Measurements from ENCODE around the gene ARFRP1. TPM values are rescaled to one million over a fixed set of nuclear protein-coding genes. Genes with fewer than 3 reads are reported as not detected.

ARFRP1 gene
- total and polyA plus RNA-seq, 2 of the 13 experiments (the other 11 are each of a cell fraction or from before 2014, with no cell fraction given), result 32.0 to 51.1 TPM

DNA sequence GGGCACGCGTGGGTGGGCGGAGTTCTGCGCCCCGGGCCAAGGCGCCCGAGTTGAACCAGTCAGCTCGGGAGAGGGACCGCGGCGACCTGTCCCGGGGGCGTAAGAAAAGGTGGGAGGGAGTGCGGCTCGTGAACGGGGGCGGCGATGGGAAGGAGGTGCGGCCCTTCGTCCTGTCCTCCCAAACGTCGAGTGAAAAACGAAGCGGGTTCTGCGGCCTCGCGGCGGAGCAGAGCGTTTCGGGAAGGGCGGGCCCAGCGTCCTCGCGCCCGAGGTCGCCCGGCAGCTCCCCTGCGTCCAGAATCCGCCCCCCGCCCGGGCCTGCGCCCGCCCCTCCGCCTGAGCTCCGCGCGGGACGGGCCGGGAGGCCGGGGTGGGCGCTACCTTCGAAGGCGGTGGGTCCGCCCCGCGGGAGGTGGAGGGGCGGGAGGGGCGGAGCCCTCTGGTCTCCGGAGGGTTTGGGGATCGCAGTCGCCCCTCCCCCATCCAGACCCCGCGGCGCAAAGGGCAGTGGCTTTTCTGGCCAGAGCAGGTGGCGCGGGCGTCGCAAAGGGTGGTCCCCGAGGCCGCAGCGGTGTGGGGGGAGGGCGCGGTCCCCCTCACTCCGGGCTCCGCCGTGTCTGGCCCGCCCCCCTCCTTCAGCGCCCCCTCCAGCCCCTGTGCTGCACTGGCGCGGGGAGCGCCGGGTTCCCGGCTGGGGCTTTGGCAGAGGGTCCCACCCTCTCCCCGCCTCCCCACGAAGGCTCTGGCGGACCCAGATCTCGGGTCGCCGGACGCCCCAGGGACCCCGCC, 55.4 kb downstream of the ARFRP1 start (continued):
- TF ChIP-seq, protein P1, sequence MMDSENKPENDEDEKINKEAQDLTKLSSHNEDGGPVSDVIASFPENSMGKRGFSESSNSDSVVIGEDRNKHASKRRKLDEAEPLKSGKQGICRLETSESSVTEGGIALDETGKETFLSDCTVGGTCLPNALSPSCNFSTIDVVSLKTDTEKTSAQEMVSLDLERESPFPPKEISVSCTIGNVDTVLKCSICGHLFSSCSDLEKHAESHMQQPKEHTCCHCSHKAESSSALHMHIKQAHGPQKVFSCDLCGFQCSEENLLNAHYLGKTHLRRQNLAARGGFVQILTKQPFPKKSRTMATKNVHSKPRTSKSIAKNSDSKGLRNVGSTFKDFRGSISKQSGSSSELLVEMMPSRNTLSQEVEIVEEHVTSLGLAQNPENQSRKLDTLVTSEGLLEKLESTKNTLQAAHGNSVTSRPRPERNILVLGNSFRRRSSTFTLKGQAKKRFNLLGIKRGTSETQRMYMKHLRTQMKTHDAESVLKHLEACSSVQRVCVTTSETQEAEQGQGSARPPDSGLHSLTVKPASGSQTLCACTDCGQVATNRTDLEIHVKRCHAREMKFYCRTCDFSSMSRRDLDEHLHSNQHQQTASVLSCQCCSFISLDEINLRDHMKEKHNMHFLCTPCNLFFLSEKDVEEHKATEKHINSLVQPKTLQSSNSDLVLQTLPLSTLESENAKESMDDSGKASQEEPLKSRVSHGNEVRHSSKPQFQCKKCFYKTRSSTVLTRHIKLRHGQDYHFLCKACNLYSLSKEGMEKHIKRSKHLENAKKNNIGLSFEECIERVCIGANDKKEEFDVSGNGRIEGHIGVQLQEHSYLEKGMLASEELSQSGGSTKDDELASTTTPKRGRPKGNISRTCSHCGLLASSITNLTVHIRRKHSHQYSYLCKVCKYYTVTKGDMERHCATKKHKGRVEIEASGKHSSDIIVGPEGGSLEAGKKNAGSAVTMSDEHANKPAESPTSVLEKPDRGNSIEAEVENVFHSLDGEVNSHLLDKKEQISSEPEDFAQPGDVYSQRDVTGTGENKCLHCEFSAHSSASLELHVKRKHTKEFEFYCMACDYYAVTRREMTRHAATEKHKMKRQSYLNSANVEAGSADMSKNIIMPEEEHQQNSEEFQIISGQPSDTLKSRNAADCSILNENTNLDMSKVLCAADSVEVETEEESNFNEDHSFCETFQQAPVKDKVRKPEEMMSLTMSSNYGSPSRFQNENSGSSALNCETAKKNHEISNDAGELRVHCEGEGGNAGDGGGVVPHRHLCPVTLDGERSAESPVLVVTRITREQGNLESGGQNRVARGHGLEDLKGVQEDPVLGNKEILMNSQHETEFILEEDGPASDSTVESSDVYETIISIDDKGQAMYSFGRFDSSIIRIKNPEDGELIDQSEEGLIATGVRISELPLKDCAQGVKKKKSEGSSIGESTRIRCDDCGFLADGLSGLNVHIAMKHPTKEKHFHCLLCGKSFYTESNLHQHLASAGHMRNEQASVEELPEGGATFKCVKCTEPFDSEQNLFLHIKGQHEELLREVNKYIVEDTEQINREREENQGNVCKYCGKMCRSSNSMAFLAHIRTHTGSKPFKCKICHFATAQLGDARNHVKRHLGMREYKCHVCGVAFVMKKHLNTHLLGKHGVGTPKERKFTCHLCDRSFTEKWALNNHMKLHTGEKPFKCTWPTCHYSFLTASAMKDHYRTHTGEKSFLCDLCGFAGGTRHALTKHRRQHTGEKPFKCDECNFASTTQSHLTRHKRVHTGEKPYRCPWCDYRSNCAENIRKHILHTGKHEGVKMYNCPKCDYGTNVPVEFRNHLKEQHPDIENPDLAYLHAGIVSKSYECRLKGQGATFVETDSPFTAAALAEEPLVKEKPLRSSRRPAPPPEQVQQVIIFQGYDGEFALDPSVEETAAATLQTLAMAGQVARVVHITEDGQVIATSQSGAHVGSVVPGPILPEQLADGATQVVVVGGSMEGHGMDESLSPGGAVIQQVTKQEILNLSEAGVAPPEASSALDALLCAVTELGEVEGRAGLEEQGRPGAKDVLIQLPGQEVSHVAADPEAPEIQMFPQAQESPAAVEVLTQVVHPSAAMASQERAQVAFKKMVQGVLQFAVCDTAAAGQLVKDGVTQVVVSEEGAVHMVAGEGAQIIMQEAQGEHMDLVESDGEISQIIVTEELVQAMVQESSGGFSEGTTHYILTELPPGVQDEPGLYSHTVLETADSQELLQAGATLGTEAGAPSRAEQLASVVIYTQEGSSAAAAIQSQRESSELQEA (CRISPR knock-in tag; IDR thresholded peaks at IDR 0.05; ENCODE audit: not compliant biosample characterization), result no peak
- TF ChIP-seq, protein P2, sequence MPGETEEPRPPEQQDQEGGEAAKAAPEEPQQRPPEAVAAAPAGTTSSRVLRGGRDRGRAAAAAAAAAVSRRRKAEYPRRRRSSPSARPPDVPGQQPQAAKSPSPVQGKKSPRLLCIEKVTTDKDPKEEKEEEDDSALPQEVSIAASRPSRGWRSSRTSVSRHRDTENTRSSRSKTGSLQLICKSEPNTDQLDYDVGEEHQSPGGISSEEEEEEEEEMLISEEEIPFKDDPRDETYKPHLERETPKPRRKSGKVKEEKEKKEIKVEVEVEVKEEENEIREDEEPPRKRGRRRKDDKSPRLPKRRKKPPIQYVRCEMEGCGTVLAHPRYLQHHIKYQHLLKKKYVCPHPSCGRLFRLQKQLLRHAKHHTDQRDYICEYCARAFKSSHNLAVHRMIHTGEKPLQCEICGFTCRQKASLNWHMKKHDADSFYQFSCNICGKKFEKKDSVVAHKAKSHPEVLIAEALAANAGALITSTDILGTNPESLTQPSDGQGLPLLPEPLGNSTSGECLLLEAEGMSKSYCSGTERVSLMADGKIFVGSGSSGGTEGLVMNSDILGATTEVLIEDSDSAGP (CRISPR knock-in tag; IDR thresholded peaks at IDR 0.05; ENCODE audit: borderline replicate concordance), result peak; percentile 27
- TF ChIP-seq ZKSCAN5 (CRISPR knock-in tag; IDR thresholded peaks at IDR 0.05), result no peak
- TF ChIP-seq ZNF160 (CRISPR knock-in tag; IDR thresholded peaks at IDR 0.05), result peak; percentile 36; the same call in 1 of the 2 replicates
- TF ChIP-seq ZNF570 (CRISPR knock-in tag; IDR thresholded peaks at IDR 0.05; ENCODE audit: borderline replicate concordance), result no peak; the same call in 1 of the 2 replicates
- TF ChIP-seq ZBTB1 (CRISPR knock-in tag; IDR thresholded peaks at IDR 0.05; ENCODE audit: borderline replicate concordance), result no peak
- TF ChIP-seq PAX8 (CRISPR knock-in tag; IDR thresholded peaks at IDR 0.05; ENCODE audit: borderline replicate concordance), result no peak; the same call in 1 of the 2 replicates
- 0 out of 2 replicates have a peak, but pooled peaks have one; percentile 18 for TF ChIP-seq ZNF839 (CRISPR knock-in tag; IDR thresholded peaks at IDR 0.05; ENCODE audit: borderline replicate concordance)
- TF ChIP-seq ZNF292 (CRISPR knock-in tag; IDR thresholded peaks at IDR 0.05; ENCODE audit: borderline replicate concordance, low read depth), result no peak
- TF ChIP-seq FOXA1 (IDR thresholded peaks at IDR 0.05), result no peak
- no peak for TF ChIP-seq FOXA1 (CRISPR knock-in tag; IDR thresholded peaks at IDR 0.05)
- TF ChIP-seq FOXM1 (CRISPR knock-in tag; IDR thresholded peaks at IDR 0.05), result no peak
- TF ChIP-seq, protein P3, sequence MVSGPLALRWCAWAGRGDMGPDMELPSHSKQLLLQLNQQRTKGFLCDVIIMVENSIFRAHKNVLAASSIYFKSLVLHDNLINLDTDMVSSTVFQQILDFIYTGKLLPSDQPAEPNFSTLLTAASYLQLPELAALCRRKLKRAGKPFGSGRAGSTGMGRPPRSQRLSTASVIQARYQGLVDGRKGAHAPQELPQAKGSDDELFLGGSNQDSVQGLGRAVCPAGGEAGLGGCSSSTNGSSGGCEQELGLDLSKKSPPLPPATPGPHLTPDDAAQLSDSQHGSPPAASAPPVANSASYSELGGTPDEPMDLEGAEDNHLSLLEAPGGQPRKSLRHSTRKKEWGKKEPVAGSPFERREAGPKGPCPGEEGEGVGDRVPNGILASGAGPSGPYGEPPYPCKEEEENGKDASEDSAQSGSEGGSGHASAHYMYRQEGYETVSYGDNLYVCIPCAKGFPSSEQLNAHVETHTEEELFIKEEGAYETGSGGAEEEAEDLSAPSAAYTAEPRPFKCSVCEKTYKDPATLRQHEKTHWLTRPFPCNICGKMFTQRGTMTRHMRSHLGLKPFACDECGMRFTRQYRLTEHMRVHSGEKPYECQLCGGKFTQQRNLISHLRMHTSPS (CRISPR knock-in tag; IDR thresholded peaks at IDR 0.05; ENCODE audit: low read depth), result no peak
- no peak for TF ChIP-seq SMAD9 (CRISPR knock-in tag; IDR thresholded peaks at IDR 0.05)
- TF ChIP-seq DNMT3B (CRISPR knock-in tag; conservative IDR thresholded peaks at IDR 0.05), result no peak
- no peak for TF ChIP-seq CREM (IDR thresholded peaks at IDR 0.05)
- TF ChIP-seq CREM (CRISPR knock-in tag; IDR thresholded peaks at IDR 0.05), result no peak
- no peak for TF ChIP-seq RELA (CRISPR knock-in tag; IDR thresholded peaks at IDR 0.05)
- TF ChIP-seq ZSCAN9 (CRISPR knock-in tag; IDR thresholded peaks at IDR 0.05; ENCODE audit: borderline replicate concordance), result no peak; the same call in 1 of the 2 replicates
